HG02973 (cell line): ENCODE data around the gene ZFP92.

Source experiments
- ATAC-seq: cut with Tn5 transposase; IDR thresholded peaks from one replicate; pipeline ENCODE4 v1.9.1; 2021; ENCODE audit warnings: moderate library complexity; ENCODE audit not compliant: unreplicated experiment

Gene ZFP92, protein sequence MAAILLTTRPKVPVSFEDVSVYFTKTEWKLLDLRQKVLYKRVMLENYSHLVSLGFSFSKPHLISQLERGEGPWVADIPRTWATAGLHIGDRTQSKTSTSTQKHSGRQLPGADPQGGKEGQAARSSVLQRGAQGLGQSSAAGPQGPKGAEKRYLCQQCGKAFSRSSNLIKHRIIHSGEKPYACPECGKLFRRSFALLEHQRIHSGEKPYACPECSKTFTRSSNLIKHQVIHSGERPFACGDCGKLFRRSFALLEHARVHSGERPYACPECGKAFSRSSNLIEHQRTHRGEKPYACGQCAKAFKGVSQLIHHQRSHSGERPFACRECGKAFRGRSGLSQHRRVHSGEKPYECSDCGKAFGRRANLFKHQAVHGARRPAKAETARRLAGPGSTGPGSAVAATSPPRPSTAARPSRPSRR

DNA sequence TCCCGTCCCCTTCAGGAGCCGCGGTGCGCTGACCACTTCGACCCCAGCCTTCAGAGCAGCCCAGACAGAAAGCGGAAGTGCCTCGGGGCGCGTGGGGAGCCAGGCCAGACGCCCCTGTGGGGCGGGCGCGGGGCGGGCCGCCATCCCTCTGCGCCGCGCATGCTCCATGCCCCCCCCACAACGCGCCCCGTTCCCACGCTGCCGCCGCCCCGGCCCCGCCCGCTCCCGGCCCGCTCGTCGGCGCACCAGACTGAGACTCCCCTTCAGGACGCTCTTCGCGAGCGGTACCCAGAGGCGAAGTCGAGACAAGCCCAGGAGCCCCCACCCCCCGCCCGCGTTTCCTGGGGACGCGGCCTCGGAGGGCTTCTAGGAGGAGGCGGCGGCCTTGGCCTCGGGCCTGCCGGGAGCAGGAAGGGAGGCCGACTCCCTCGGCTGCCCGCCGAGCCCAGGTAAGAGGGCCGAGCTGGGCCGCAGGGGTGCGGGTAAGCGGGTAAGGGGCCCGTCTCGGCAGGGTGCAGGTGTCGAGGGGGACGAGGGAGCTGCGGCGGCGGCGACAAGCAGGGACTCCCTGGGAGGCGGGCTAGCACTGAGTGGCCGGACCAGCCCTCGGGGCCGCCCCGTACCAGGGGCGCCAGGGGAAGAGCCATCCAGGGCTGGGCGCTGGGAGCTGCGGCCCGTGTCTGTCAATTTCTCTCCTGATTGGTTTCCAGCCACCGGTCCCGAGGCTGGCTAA lies at the start of gene ZFP92:
Gene ZFP92 (plus strand): TSS at position 218 of the 733 bp plus-strand sequence. CDS start 6,851 bp downstream, outside the sequence.
- ATAC-seq, result no peak

- no peak for ATAC-seq
Measured at GRCh38 chrX:153361781-153362397, 49.4 kb upstream of the ZFP92 start.

DNA sequence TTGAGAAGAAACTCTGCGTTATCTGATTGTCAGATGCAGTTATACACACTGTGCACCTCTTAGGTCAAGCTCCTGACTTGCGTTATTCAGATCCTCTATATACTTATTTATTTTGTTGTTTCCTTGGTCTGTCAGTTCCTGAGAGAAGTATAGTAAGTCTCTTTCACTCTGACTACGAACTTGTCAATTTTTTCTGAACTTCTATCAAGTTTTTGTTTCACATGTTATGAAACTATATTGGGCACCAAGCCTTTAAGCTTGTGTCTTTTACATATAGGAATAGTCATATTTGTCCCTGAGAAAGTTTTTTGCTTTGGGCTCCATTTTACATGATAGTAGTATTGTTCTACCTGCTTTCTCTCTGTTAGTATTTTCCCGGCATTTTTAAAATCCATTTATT lies 45.6 kb upstream of the ZFP92 start:
- no peak for ATAC-seq

DNA sequence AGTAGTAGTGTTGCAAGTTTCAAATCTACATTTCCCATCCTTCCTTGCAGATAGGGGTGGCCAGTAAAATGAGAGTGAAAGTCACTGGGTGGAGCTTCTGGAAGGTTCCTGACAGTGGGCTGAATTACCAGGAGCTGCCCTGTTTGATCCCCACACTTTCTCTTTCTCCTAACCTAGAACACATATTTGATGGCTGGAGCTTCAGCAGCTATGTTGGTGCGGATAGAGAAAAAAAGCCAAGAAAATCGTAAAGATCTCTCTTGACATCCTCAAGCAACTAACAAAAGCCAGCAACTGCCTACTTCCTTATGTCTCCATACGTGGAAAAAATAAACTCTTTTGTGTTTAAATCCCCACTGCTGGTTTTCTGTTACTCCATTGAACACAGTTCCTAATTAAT lies 45.2 kb upstream of the ZFP92 start:
- ATAC-seq, result no peak

GRCh38 chrX:153366878-153367538 lies 44.3 kb upstream of the ZFP92 start:
- no peak for ATAC-seq

DNA sequence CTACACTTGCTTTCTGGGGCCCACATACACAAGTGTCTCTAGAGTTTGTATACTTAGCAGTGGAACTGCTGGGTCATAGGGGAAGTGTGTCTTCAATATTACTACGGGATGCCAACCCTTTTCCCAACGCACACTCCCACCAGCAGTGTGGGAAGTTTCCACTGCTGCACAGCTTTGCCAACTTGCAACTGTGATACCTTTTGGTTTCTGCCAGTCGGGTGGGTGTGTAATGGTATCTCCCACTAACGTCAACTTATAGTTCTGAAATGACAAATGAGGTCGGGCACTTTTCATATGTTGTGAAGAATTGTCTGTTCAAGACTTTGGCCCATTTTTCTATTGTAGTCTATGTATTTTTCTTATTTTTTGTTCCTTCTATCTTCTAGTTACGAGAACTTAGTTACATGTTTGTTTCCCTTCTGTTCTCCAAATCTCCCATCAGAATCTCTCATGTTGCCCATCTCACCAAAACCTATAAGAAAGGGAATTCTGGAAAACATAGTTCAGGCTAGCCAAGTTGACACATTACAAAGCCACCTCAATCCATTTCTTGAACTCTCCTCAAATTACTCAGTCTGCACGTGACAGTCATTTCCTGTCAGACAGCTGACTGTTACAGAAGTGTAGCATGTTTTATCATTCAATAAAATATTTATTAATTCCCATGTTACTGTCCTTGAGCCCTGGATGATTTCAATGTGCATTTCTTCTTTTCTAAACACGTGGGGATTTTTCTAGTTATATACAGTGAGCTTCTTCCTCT lies 40.8 kb upstream of the ZFP92 start:
- no peak for ATAC-seq

GRCh38 chrX:153371256-153371655 lies 40.0 kb upstream of the ZFP92 start:
- ATAC-seq, result no peak

DNA sequence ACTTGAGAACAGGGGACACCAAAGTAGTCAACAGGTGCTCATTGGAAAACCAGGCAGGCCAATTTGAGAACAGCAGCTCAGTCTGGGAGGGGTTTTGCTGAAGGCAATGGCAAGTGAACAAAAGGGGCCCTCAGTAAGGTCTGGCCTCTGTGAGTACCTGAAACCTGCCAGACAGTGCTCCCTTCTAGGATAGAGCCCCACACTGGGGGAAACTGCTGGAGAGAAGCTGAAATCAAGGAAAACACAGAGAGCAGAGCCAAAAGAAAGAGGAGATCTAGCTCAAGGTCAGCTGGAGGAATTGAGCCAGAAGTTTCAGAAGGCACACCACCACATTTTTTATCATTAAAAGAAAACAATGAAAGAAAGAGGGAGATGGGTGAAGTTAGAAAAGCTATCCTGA lies 38.3 kb upstream of the ZFP92 start:
- no peak for ATAC-seq

DNA sequence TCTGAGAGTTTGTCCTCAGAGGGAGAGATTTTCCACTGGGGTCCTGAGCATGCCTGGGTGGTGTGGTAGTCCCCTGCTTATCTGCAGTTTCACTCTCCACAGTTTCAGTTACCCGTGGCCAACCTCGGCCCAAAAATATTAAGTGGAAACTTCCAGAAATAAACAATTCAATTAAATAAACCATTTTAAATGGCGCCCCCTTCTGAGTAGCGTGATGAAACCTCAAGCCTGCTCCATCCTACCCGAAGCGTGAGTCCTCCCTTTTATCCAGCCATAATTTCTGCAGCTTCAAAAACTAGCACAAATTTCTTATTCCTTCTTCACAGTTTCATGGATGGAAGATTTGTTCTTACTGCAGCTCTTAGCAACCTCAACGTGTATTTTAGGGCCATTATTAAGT lies 36.8 kb upstream of the ZFP92 start:
- ATAC-seq, result no peak

DNA sequence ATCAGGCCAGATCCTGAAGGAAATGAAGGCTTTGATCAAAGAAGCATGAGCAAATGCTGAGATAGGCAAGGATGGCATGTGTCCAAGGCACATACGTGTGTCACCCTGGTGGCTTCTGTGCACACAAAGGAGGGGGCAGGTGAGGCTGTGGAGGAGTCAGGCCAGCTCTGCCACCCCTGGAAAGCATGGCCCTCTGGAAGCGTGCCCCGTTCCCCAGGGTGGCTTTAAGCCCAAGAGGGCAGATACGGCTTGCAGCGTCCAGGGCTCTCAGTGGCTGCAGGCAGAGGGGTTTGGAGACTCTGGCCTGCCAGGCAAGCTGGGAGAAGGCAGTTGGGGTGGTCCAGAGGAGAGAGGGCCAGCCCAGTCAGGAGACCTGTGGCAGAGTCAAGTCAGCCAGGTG lies 35.7 kb upstream of the ZFP92 start:
- ATAC-seq, result no peak

DNA sequence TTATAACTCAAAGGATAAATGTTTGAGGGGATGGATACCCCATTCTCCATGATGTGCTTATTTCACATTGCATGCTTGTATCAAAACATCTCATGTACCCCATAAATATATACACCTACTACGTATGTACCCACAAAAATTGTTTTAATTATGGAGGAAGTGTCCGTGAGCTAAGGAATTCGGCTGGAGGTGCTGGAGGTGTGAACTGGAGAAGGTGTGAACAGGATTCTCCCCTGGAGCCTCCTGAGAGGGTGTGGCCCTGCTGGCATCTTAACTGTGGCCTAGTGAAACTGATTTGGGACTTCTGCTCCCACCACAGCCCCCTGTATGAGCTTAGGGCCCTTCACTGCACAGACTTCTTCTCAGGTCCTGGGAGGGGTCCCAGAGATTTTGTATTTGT lies 33.5 kb upstream of the ZFP92 start:
- ATAC-seq, result no peak

GRCh38 chrX:153378607-153379006 lies 32.7 kb upstream of the ZFP92 start:
- no peak for ATAC-seq

- no peak for ATAC-seq
Measured at GRCh38 chrX:153379508-153379907, 31.8 kb upstream of the ZFP92 start.

- ATAC-seq, result no peak
Measured at GRCh38 chrX:153379971-153380581, 31.2 kb upstream of the ZFP92 start.

- no peak for ATAC-seq
Measured at GRCh38 chrX:153380691-153381090, 30.6 kb upstream of the ZFP92 start.

- no peak for ATAC-seq
Measured at GRCh38 chrX:153381684-153382532, 29.4 kb upstream of the ZFP92 start.

- no peak for ATAC-seq
Measured at GRCh38 chrX:153382563-153383482, 28.4 kb upstream of the ZFP92 start.

- ATAC-seq, result no peak
Measured at GRCh38 chrX:153384390-153384789, 26.9 kb upstream of the ZFP92 start.
